Measurements from ENCODE around the gene RAP1GAP2. TPM values are rescaled to one million over a fixed set of nuclear protein-coding genes. Genes with fewer than 3 reads are reported as not detected.

RAP1GAP2 gene
- polyA plus RNA-seq, 1 experiment, result 2.8 TPM

DNA sequence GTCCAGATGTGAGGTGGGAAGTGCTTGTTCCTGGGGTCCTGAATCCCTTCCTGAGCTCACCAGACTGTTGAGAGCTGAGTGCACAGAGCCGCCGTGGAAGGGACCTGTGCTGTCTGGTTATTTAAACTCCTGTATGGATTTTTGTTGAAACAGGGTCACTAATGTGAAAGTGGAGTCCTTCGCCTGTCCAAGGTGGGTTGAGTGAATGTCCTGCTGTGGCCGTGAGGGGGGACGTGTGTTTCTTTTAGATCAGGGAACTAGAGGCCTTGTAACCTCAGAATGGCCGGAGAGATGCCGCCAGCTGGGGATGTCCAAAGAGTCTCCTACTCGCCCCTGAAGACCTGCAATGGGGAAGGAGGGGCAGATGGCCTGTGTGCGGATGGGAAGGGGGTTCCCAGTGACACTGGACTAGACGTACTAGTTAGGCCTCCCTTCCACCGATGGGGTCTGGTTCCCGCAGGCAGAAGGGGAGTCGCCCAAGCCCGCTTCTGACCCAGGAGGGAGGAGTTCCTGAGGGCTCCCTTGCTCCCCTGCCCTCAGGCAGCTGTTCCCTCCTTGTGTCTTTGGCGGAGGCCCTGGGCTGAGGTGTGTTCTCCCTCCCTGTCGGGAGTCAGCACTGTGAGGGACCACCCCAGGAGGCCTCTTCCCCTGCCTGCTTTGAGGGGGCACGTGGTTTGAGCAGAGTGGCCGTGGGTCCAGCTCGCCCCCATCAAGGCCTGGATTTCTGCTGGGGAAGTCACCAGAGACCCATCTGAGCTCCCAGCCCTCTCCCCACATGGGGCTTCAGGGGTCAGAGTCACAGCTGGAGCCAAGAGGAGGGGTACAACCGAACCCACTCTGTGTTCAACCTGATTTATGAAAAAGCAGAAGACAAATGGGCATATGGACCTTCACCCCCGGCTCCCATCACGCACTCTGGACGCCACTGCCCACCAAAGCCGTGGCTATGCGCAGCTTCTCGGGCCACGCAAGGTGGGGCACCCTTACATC lies 236.3 kb downstream of the RAP1GAP2 start:
- Histone ChIP-seq H3K4me3 (ENCODE audit: low read depth, low read length) (no peak overlapping the region), H3K9me3 (ENCODE audit: control insufficient read depth, insufficient read depth, low read length) (peaks cover 19% of the 10 kb centered on the region; the same call in 1 of the 2 replicates), H3K27me3 (ENCODE audit: control insufficient read depth, insufficient read depth, low read length) (no peaks in the 10 kb centered on the region), H3K27ac (ENCODE audit: low read depth, low read length) (no peak overlapping the region)
- ChIA-PET CTCF (no interaction called here), POLR2A (no interaction called here)
- TF ChIP-seq CTCF (IDR thresholded peaks at IDR 0.05; ENCODE audit: low read depth, low read length), result no peak
- DNase-seq (ENCODE audit: low read depth, low spot score), result no peak

GRCh38 chr17:3033248-3033640 lies 237.0 kb downstream of the RAP1GAP2 start:
- no peaks in the 10 kb centered on the region for H3K27me3 ChIP-seq (ENCODE audit: control insufficient read depth, insufficient read depth, low read length)
- DNase-seq (ENCODE audit: low read depth, low spot score), result no peak
- TF ChIP-seq CTCF (IDR thresholded peaks at IDR 0.05; ENCODE audit: low read depth, low read length), result no peak
- H3K4me3 ChIP-seq (ENCODE audit: low read depth, low read length), result no peak overlapping the region
- POLR2A ChIA-PET, result no interaction called here
- no peak overlapping the region for H3K27ac ChIP-seq (ENCODE audit: low read depth, low read length)
- CTCF ChIA-PET, result interaction anchor here (1.6 kb wide), 1 partner anchor 15 kb away, joined by 6 read pairs; no protein-coding TSS in a partner anchor
- H3K9me3 ChIP-seq (ENCODE audit: control insufficient read depth, insufficient read depth, low read length), result peaks cover 19% of the 10 kb centered on the region; the same call in 1 of the 2 replicates

GRCh38 chr17:3033741-3034577 lies 237.7 kb downstream of the RAP1GAP2 start:
- no peak overlapping the region for H3K27ac ChIP-seq (ENCODE audit: low read depth, low read length)
- H3K4me3 ChIP-seq (ENCODE audit: low read depth, low read length), result no peak overlapping the region
- ChIA-PET POLR2A (no interaction called here), CTCF (interaction anchor here (1.6 kb wide), 1 partner anchor 14 kb away, joined by 6 read pairs; no protein-coding TSS in a partner anchor)
- no peak for DNase-seq (ENCODE audit: low read depth, low spot score)
- no peak for TF ChIP-seq CTCF (IDR thresholded peaks at IDR 0.05; ENCODE audit: low read depth, low read length)
- no peaks in the 10 kb centered on the region for H3K27me3 ChIP-seq (ENCODE audit: control insufficient read depth, insufficient read depth, low read length)
- peaks cover 19% of the 10 kb centered on the region; the same call in 1 of the 2 replicates for H3K9me3 ChIP-seq (ENCODE audit: control insufficient read depth, insufficient read depth, low read length)

GRCh38 chr17:3034578-3034920 lies 238.3 kb downstream of the RAP1GAP2 start:
- POLR2A ChIA-PET, result no interaction called here
- DNase-seq (ENCODE audit: low read depth, low spot score), result no peak
- no peaks in the 10 kb centered on the region for H3K27me3 ChIP-seq (ENCODE audit: control insufficient read depth, insufficient read depth, low read length)
- peaks cover 19% of the 10 kb centered on the region; the same call in 1 of the 2 replicates for H3K9me3 ChIP-seq (ENCODE audit: control insufficient read depth, insufficient read depth, low read length)
- CTCF ChIA-PET, result interaction anchor here (1.6 kb wide), 1 partner anchor 14 kb away, joined by 6 read pairs; no protein-coding TSS in a partner anchor
- TF ChIP-seq CTCF (IDR thresholded peaks at IDR 0.05; ENCODE audit: low read depth, low read length), result no peak
- no peak overlapping the region for H3K27ac ChIP-seq (ENCODE audit: low read depth, low read length)
- no peak overlapping the region for H3K4me3 ChIP-seq (ENCODE audit: low read depth, low read length)

Measured in AG04450 (cell line).